HuH-7 (cell line): Measurements from ENCODE around the gene TBC1D17.
"Not testable (repeated sequence)": the region's sequence is repeated elsewhere in the genome, so short reads cannot be mapped to it uniquely, and the experiment has no call there.

Experiments
- DNase-seq: peaks from one replicate; pipeline ENCODE4 v3.0.0; 2011; ENCODE audit warnings: low spot score

The TBC1D17 gene

DNA sequence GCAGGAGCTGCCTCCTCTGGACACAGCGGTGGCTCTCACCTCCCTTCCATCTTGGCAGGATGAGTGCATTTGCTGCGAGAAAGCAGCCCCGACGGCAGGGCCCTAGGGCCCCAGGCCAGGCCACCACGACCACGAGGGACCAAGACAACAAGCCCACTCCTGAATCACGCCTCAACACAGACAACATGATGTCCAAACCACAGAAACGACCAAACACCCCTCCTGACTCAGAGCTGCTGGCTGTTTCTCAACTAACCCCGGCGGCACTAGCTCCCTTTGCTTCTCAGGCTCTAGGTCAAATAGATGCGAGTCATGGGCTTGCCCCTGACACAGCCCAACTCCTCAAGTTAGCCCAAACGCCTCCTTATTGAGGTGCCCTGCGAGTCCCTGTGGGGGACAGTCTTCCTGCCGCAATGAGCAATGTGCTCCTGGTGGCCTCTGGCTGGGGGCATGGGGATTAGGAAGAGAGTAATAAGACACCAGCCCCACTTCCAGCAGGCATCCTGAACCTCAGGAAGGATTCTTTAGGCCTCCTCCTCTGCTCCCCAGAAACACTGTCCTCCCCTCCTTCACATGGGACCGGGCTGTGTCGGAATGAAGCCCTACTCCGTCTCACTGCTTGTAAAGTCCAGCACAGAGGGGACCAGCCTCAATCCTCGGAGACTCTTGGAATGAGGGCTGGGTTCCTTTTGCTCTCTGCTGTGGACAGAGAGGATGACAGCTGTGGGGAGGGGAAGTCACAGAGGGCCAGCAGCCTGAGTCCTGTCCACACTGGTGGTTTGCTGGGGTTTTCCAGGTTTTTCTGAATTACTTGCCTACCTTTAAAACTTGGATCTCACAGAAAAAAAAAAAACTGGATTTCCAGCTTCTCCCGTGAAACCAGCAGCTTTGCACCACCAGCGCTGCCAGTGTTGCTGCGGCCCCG lies 44.6 kb downstream of the TBC1D17 start:
- DNase-seq: no peak

DNA sequence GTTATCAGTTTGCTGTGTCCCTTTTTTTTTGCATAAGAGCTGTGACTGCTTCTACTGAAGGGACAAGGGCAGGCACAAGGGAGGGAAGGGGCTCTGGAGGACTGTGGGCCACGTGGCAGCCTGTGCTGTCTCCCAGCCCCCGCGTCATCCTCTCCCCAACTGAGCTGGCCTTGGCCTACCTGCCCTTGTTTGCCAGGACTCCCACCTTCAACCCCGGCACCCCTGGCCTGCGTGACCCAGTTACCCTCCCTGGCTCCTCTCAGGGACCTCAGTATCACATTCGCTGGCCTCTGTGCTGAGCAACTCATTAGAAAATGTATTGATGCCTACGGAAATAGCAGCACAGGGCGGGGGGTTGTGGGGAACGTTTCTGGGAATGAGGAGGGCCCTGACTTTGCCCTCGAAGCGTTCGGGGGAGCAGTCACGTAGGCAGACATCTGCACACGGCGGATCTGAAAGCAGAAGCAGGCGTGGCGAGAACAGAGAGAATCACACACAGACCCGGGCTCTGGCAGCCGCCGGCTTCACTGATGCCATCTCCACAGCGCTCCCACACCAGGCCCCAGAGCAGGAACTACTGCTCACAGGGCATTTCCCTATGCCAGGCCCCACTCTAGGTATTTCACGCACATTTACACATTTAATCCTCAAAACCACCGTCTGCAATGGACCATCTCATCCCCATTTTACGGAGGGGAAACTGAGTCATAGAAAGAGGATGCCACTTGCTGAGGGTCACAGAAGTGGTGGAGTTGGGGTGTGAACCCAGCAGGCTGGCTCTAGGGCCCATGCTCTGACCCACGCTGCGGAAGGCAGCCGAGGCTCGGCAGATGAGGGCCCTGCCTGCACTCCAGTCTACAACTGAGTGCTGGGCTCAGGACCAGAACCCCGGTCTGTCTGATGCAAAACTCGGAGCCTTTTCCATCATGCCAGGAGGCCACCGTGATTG lies 45.8 kb downstream of the TBC1D17 start:
- DNase-seq: no peak

DNA sequence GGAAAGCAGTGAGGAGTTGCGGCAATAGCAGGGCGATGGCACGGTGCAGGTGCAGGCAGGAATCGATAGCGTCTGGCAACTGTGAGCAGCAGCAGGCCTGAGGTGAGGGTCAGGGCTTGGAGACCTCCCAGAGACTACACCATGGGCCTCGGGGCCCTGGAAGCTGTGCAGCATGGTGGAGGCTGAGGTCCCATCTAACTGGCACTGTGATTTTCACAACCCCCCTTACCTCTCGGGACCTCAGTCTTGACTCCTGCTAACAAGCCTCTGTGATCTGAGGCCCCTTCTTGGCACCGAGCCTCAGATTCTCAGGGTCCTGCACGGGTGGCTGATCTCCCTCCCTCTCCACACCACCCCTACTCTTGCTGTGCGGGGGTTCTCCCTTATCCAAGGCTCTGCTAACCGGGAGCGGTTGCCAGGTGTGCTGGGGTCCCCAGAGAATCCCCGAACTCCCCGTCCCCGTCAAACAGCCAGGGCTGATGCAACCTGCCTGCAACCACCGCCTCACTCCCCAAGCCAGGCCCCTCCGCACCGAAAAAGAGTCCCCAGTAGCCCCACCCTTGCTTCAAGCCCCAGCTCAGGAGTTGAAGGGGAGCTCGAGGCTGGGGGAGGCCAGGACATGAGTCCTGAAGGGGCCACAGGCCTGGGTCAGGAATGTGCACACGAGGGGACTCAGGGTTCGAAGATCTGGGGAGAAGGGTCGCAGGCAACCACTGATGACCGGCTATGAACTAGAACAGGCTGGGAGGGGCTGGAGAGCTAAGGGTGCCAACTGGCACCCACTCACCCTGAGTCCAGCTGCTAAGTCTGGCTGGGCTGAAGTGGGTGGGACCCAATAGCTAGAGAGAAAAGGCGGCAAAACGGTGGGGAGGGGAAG lies 46.7 kb downstream of the TBC1D17 start:
- no peak for DNase-seq

DNA sequence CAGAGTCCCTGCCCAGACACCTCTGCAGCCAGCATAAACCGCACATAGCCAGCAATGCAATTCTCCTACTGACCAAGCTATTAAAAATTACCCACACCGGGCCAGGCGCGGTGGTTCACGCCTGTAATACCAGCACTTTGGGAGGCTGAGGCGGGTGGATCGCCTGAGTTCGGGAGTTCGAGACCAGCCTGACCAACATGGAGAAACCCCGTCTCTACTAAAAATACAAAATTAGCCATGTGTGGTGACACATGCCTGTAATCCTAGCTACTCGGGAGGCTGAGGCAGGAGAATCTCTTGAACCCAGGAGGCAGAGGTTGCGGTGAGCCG lies 47.3 kb downstream of the TBC1D17 start:
- DNase-seq: not testable (repeated sequence)

- DNase-seq: no peak
Measured at GRCh38 chr19:49925486-49925885, 48.0 kb downstream of the TBC1D17 start.

DNA sequence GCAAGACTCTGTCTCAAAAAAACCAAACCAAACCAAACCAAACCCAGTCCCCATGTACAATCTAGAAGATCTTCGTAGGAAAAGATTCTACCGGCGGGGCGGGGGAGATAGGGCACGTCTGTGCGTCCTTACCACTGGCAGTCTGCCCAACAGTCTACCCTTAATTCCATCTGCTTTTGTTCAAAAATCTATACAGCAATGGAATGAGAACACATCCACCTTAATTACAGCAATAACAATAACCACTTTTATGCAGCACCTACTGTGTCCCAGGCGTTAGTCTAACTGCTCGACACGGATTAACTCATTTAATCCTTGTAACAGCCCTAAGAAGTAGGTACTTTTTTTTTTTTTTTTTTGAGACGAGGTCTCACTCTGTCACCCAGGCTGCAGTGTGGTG lies 49.0 kb downstream of the TBC1D17 start:
- DNase-seq: no peak

GRCh38 chr19:49927526-49928264 lies 50.2 kb downstream of the TBC1D17 start:
- DNase-seq: no peak

DNA sequence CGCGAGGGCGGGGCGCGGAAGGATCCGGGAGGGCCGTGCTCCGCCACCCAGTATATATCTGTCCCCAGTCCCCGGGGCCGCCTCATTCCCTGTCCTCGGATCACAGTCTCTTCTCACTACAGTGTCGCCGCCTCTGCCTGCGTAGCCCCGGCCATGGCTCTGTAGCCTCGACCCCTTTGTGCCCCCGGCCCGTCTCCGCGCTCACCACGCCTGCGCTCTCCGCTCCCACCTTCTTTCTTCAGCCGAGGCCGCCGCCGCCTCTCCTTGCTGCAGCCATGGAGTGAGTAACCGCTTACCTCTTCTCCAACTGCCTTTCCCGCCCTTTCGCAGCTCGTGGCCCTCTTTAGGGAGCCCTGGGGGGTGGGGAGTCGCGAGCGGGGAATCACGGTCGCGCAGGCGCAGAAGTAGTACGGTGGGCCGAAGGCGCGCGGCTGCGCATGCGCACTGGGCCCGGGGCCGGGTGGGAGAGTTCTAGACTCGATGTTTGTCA lies 51.7 kb downstream of the TBC1D17 start, which contains the start of the genes ATF5 and NUP62:
Gene ATF5 (plus strand): TSS at position 85 of the 490 bp plus-strand sequence. CDS start 1,646 bp downstream, outside the sequence.
Gene NUP62 (minus strand): TSS at position 384 of the 490 bp plus-strand sequence. CDS start 19,697 bp downstream, outside the sequence.
- peak; percentile 98 for DNase-seq

GRCh38 chr19:49929611-49930482 lies 52.3 kb downstream of the TBC1D17 start:
- peak; percentile 93 for DNase-seq

DNA sequence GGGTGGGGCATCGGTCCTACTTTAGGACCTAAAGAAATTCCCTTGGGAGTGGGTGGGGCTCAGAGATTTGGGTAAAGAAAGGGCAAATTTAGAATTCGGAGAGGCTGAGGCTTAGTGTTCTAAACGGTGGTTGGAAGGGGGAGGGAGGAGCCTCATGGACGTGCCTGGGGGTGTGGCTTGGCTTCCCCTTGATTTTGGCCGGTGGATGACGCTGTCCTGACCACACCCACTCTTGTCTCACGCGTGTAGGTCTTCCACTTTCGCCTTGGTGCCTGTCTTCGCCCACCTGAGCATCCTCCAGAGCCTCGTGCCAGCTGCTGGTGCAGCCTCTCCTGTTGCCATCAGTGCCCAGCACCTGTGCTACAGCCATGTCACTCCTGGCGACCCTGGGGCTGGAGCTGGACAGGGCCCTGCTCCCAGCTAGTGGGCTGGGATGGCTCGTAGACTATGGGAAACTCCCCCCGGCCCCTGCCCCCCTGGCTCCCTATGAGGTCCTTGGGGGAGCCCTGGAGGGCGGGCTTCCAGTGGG lies 53.0 kb downstream of the TBC1D17 start:
- DNase-seq: no peak

DNA sequence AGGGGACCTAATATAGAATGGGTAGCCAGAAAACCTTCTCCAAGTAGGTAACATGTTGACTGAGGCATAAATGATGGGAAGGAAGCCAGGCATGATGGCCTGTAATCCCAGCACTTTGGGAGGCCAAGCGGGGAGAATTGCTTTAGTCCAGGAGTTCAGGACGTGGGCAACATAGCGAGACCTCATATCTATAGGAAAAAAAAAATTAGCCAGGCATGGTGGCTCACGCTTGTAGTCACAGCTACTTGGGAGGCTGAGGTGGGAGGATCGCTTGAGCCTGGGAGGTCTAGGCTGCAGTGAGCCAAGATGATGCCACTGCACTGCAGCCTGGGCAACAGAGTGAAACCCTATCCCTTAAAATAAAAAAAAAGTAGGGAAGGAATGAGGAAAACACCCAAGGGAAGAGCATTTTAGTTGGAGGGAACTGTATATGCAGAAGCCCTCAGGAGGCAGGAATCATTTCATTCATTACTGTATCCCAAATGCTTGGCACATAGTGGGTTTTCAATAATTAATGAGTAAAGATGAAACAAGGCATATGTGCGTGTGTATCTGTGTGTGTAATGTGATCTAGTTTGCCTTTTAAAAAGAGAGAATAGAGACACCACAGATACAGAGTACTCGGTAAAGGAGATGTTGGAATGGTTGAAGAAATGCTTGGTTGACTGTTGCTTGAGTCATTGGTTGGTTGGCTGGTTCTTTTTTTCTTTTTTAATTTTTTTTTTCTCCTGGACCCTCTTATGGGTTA lies 54.0 kb downstream of the TBC1D17 start:
- no peak for DNase-seq

- no peak for DNase-seq
Measured at GRCh38 chr19:49932041-49932451, 54.5 kb downstream of the TBC1D17 start.

DNA sequence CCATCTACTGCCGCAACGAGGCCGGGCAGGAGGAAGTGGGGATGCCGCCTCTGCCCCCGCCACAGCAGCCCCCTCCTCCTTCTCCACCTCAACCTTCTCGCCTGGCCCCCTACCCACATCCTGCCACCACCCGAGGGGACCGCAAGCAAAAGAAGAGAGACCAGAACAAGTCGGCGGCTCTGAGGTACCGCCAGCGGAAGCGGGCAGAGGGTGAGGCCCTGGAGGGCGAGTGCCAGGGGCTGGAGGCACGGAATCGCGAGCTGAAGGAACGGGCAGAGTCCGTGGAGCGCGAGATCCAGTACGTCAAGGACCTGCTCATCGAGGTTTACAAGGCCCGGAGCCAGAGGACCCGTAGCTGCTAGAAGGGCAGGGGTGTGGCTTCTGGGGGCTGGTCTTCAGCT lies 55.2 kb downstream of the TBC1D17 start:
- DNase-seq: no peak

DNA sequence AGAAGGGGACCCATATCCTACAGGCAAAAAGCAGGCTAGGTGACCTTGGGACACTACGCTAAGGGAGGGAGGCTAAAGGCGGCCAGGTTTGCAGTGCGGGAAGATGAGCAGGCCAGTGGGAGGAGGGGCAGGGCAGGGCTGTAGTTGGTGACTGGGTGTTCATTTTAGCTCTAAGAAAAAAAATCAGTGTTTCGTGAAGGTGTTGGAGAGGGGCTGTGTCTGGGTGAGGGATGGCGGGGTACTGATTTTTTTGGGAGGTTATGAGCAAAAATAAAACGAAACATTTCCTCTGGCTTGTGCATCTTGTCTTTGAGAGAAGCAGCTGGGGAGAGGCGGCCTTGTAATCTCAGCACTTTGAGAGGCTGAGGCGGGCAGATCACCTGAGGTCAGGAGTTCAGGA lies 56.1 kb downstream of the TBC1D17 start:
- DNase-seq: no peak

DNA sequence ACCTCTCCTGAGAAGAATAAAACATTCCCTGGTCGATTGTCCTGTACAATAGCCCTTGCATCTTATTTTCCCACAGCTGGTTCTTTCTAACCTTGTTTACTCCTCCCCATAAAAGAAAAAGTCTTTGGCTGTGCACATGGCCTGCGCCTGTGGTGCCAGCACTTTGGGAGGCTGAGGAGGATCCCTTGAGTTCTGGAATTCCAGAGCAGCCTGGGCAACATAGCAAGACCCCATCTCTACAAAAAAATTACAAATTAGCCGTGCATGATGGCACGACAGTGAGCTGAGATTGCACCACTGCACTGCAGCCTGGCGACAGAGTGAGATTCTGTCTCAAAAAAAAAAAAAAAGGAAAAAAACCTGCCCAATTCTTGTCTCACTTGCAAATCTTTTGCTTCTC lies 59.0 kb downstream of the TBC1D17 start:
- no peak for DNase-seq

DNA sequence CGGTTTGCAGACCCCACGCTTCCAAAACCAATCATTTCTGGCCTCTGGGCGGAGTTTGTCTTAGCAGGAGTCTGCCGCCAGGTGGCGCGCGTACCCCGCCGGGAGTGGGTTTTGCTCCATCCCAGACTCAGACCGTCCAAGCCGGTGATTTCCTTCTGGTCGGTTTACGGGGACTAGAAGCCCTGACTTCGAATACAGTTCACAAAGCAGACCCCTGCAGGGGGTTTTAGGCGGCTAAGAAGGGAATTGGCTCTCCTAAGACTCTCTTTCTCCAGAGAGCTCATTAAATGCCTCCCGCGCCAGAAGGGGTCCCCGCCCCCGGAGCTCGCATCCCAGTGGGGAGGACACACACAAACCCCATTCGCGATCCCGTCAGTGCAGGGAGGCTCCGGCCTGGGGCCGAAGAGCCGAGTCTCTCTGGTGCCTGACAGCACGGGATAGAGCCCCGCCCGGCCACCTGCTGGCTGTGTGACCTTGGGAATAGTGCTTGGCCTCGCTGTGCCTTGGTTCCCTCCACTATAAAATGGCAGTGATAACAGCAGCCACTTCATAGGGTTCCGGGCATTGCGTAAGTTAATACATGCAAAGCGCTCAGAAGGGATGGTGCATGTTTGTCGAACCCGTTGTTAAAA lies 60.4 kb downstream of the TBC1D17 start:
- DNase-seq: peak; percentile 88
